Measurements from ENCODE around the gene FFAR1. TPM values are rescaled to one million over a fixed set of nuclear protein-coding genes. Genes with fewer than 3 reads are reported as not detected.

The FFAR1 gene
- total RNA-seq, 2 experiments from 2014 or later: 9.8 to 11.4 TPM

- intact Hi-C loops (cut with micrococcal nuclease; ENCODE audit: unreplicated experiment): loop anchor here (5.0 kb wide), 1 partner anchor 86 kb away; no protein-coding TSS in a partner anchor
- BruUV-seq (replicated peaks): no TSS peak
- CTCF ChIA-PET (ENCODE audit: unreplicated experiment): no interaction called here
These were observed 49.1 kb upstream of the FFAR1 start for GRCh38 chr19:35298561-35298972.

DNA sequence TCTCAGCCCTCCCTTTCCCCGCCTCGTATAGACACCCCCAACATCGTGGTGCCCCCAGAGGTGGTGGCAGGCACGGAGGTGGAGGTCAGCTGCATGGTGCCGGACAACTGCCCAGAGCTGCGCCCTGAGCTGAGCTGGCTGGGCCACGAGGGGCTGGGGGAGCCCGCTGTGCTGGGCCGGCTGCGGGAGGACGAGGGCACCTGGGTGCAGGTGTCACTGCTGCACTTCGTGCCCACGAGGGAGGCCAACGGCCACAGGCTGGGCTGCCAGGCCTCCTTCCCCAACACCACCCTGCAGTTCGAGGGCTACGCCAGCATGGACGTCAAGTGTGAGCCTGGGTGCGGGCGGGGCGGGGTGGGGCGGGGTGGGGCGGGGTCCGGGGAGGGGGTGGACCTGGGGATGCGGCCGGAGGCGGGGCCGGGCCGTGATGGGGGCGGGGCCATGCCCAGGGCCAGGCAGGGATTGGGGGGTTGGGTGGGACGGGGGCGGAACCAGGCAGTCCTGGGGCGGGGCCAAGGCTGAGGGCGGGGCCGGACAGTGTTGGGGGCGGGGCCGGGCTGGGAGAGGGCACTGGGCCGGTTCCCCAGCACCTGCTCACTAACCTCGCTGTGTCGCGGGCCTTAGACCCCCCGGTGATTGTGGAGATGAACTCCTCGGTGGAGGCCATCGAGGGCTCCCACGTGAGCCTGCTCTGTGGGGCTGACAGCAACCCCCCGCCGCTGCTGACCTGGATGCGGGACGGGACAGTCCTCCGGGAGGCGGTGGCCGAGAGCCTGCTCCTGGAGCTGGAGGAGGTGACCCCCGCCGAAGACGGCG lies 48.0 kb upstream of the FFAR1 start:
- Histone ChIP-seq H3K79me2 (ENCODE audit: insufficient read depth, low read depth, low read length) (no peaks in the 10 kb centered on the region), H3K36me3 (ENCODE audit: insufficient read depth, low read length) (0 out of 2 replicates have a peak, but pooled peaks cover 3% of the 10 kb centered on the region), H3K27ac (ENCODE audit: low read depth, low read length, poor library complexity, severe bottlenecking) (no peak overlapping the region), H3K4me3 (ENCODE audit: low read depth, low read length, poor library complexity, severe bottlenecking) (no peak overlapping the region), H3K4me2 (ENCODE audit: low read length) (0 out of 2 replicates have a peak overlapping the region, but pooled peaks have one; percentile 6), H2AFZ (ENCODE audit: low read length) (no peak overlapping the region), H3K9me2 (ENCODE audit: insufficient read depth, low read length) (no peaks in the 10 kb centered on the region), H3K4me1 (ENCODE audit: insufficient read depth, low read length, poor library complexity, severe bottlenecking) (peaks cover 63% of the 10 kb centered on the region), H4K20me1 (ENCODE audit: insufficient read depth, low read length) (no peaks in the 10 kb centered on the region), H3K9me3 (ENCODE audit: low read length) (no peaks in the 10 kb centered on the region)
- ChIA-PET POLR2A (no interaction called here), CTCF (ENCODE audit: unreplicated experiment) (no interaction called here)
- TF ChIP-seq EZH2phosphoT487 (IDR thresholded peaks at IDR 0.05; ENCODE audit: borderline replicate concordance, low read depth, low read length) (no peak), CTCF (conservative IDR thresholded peaks at IDR 0.05; ENCODE audit: low read length) (no peak)
- DNase-seq (ENCODE audit: low spot score): peak; percentile 79
- BruUV-seq (replicated peaks): no TSS peak
- intact Hi-C loops (cut with micrococcal nuclease; ENCODE audit: unreplicated experiment): loop anchor here (5.0 kb wide), 1 partner anchor 87 kb away; no protein-coding TSS in a partner anchor

More at GRCh38 chr19:35298561-35298972, 49.1 kb upstream of the FFAR1 start:
- no peak overlapping the region for H3K4me2 ChIP-seq (ENCODE audit: low read length)
- H3K9me3 ChIP-seq (ENCODE audit: low read length): no peaks in the 10 kb centered on the region
- no peak overlapping the region for H3K4me3 ChIP-seq (ENCODE audit: low read depth, low read length, poor library complexity, severe bottlenecking)
- no peaks in the 10 kb centered on the region for H4K20me1 ChIP-seq (ENCODE audit: insufficient read depth, low read length)
- peaks cover 67% of the 10 kb centered on the region for H3K4me1 ChIP-seq (ENCODE audit: insufficient read depth, low read length, poor library complexity, severe bottlenecking)
- POLR2A ChIA-PET: no interaction called here
- no peaks in the 10 kb centered on the region for H3K79me2 ChIP-seq (ENCODE audit: insufficient read depth, low read depth, low read length)
- no peak for DNase-seq (ENCODE audit: low spot score)
- no peaks in the 10 kb centered on the region for H3K9me2 ChIP-seq (ENCODE audit: insufficient read depth, low read length)
- TF ChIP-seq EZH2phosphoT487 (IDR thresholded peaks at IDR 0.05; ENCODE audit: borderline replicate concordance, low read depth, low read length) (no peak), CTCF (conservative IDR thresholded peaks at IDR 0.05; ENCODE audit: low read length) (no peak)
- H3K27ac ChIP-seq (ENCODE audit: low read depth, low read length, poor library complexity, severe bottlenecking): no peak overlapping the region
- H2AFZ ChIP-seq (ENCODE audit: low read length): no peak overlapping the region
- H3K36me3 ChIP-seq (ENCODE audit: insufficient read depth, low read length): 0 out of 2 replicates have a peak, but pooled peaks cover 3% of the 10 kb centered on the region

DNA sequence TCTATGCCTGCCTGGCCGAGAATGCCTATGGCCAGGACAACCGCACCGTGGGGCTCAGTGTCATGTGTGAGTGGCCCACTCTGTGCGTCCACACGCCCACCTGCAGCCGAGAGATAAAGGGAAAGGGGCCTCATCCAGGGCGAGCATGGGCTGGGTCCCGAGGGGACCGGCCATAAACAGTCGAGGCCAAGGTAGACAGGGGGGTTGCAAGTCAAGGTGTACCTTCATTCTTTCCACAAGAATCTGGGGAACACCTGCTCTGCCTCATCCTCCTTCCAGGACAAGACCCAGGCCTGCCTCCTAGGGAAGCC lies 47.4 kb upstream of the FFAR1 start:
- BruUV-seq (replicated peaks): no TSS peak
- POLR2A ChIA-PET: no interaction called here

More for the DNA sequence above, 47.4 kb upstream of the FFAR1 start:
- 0 out of 2 replicates have a peak, but pooled peaks cover 3% of the 10 kb centered on the region for H3K36me3 ChIP-seq (ENCODE audit: insufficient read depth, low read length)
- intact Hi-C loops (cut with micrococcal nuclease; ENCODE audit: unreplicated experiment): no loop called here
- no peak overlapping the region for H3K4me3 ChIP-seq (ENCODE audit: low read depth, low read length, poor library complexity, severe bottlenecking)
- no peak overlapping the region for H3K27ac ChIP-seq (ENCODE audit: low read depth, low read length, poor library complexity, severe bottlenecking)
- CTCF ChIA-PET (ENCODE audit: unreplicated experiment): no interaction called here
- no peaks in the 10 kb centered on the region for H4K20me1 ChIP-seq (ENCODE audit: insufficient read depth, low read length)
- no peak overlapping the region for H2AFZ ChIP-seq (ENCODE audit: low read length)
- no peaks in the 10 kb centered on the region for H3K9me3 ChIP-seq (ENCODE audit: low read length)
- no peak for DNase-seq (ENCODE audit: low spot score)
- peaks cover 63% of the 10 kb centered on the region for H3K4me1 ChIP-seq (ENCODE audit: insufficient read depth, low read length, poor library complexity, severe bottlenecking)
- H3K9me2 ChIP-seq (ENCODE audit: insufficient read depth, low read length): no peaks in the 10 kb centered on the region
- H3K4me2 ChIP-seq (ENCODE audit: low read length): 0 out of 2 replicates have a peak overlapping the region, but pooled peaks have one; percentile 6
- TF ChIP-seq EZH2phosphoT487 (IDR thresholded peaks at IDR 0.05; ENCODE audit: borderline replicate concordance, low read depth, low read length) (no peak), CTCF (conservative IDR thresholded peaks at IDR 0.05; ENCODE audit: low read length) (no peak)
- no peaks in the 10 kb centered on the region for H3K79me2 ChIP-seq (ENCODE audit: insufficient read depth, low read depth, low read length)
